Activated naive CD4-positive, alpha-beta T cell treated with Interleukin-2 at 50 U/mL for 16 hours (primary cell): Measurements from ENCODE around the gene FAM234A.
A peak's percentile ranks its signal among the peaks of the same experiment; 100 is the strongest.
"Not testable (repeated sequence)": the region's sequence is repeated elsewhere in the genome, so short reads cannot be mapped to it uniquely, and the experiment has no call there.

ENCODE experiments used
- DNase-seq: peaks from one replicate; pipeline ENCODE4 v3.0.0-alpha.2; 2020

FAM234A gene

DNA sequence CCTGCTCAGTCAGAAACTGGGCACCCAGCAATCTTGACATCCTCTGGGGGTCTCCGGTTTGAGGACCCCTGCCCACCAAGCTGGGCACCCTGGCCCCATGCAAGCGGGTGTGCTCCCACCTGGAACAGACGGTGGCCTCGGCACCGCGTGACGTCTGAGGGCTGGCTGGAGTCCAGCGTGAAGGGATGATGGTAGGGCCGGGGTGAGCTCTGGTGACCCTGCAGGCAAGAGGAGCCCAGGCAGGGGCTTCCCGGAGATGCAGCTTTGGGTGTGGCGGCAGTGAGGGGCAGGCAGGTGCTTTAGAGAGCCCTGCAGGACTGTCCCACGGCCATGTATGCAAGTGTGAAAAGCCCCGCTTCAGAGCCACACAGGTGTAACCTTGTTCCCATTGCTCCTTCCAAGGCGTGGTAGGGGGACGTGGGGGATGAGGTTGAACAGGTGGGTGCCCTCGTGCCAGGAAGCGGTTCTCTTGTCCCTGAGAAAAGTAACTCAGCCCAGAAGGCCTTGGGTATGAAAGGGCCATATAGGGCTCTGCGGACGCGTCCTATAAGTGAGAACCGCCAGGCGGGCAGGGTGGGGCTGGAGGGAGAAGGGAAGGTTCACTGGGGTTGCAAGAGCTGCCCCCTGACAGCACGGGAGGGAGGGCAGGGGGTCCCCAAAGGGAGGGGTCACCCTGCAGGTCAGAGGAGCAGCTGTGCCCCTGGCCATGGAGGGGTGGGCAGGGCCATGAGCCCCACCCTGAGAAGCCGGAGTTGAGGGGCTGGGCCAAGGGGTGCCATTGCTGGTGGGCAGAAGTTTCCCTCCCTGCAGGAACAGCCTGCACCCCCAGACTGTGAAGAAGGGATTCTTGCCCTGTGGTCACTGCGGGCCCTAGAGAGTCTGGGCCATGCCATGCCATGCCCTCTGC is 31.9 kb downstream of the FAM234A start:
- DNase-seq = no peak

DNA sequence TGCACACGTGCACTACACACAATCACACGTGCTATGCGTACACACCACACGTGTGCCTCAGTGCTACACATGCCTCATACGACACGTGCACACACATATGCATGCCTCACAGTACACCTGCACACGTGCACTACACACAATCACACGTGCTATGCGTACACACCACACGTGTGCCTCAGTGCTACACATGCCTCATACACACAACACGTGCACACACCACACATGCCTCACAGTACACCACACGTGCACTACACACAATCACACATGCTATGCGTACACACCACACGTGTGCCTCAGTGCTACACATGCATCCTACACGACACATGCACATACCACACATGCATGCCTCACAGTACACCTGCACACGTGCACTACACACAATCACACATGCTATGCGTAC is 32.9 kb downstream of the FAM234A start:
- DNase-seq = not testable (repeated sequence)

GRCh38 chr16:268141-269053 is 33.8 kb downstream of the FAM234A start:
- no peak for DNase-seq

DNA sequence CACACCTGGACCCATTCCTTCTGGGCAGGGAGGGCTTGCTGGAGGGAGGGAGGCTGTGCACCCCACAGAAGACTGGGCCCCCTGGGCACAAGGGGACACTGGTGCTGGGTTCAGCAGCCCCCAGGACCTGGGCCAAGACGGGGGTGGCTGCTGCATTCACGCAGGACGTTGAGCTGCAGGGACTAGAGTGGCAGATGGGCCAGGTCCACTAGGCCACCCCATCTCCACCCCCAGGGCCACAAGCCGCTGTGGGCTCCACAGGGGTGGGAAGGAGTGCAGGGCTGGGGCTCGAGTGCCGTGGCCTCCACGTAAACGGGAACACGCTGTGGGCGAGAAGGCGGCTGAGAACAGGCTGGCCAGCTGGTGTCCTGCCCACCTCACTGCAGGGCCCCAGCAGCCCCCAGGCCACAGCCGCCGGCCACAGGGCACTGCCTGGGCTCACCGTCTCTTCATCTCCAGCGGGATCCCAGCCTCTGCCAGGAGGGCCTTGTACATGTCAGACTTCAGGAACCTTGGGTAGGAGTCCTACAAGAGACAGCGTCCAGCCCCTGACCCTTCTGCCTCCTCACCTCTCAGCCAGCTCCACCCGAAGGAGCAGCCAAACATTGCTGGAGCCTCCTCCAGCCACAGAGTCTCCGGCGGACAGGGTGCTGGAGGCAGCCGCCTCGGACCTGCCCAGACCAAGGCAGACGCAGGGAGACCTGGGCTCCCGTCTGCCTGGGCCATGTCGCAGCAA is 34.6 kb downstream of the FAM234A start:
- DNase-seq = no peak

- no peak for DNase-seq
Observed at GRCh38 chr16:270381-271255, 36.0 kb downstream of the FAM234A start.

GRCh38 chr16:272633-273546 is 38.3 kb downstream of the FAM234A start:
- no peak for DNase-seq

- DNase-seq = no peak
Observed at GRCh38 chr16:273547-274421, 39.2 kb downstream of the FAM234A start.

DNA sequence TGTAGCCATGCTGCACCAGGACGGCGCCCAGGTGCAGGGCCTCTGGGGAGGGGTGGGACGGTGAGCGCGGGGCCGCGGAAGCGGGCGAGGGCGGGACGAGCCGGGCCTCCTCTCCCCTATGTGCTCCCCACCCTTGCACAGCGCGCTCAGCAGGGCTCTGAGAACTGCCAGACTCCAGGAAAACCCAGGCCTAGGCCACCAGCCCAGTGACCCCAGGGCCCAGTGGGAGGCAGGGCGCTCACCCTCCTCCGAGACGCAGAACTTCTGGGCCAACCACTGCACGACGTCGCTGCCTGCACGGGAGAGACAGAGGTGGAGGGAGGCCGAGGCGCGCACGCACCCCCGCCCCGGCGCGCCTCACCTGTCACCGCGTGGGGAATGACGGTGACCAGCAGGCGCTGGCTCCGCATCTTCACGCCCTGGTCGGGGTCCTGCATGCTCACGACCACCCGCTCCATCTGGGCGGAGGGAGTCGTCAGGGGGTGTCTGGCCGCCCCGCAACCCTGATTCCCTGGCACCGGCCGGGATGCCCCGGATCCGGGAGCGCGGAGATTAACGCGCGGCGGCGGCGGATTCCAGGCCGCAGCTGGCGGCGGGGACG is 40.5 kb downstream of the FAM234A start:
- peak; percentile 11 for DNase-seq

DNA sequence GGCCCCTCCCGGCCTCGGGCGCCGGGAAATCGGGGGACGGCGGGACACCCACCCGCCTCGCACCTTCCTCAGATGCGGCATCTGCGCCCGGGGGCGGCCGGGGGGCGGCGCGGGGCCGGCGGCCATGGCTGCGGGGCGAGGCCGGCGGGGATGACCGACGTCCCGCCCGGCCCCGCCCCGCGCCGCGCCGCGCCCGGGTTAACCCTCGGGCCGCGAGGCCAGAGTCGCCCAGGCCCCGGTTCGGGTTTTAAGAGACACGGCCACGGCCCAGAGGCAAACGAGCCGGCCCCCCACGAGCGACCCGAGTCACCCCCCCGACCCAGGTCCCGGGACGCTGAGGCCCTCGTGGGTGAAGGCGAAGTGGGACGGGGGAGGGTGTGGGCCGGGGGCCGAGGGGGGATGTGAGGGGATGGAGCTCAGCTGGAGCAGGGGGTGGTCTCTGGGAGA is 41.2 kb downstream of the FAM234A start, which contains the start of gene RGS11:
Gene RGS11, minus strand, starts transcription at position 159 of the 447 bp plus-strand sequence. Its CDS starts 33 bp downstream, at position 126.
- no peak for DNase-seq

- DNase-seq = no peak
Observed at GRCh38 chr16:276426-277077, 41.9 kb downstream of the FAM234A start.

GRCh38 chr16:278863-279366 is 44.3 kb downstream of the FAM234A start:
- DNase-seq = peak; percentile 15

DNA sequence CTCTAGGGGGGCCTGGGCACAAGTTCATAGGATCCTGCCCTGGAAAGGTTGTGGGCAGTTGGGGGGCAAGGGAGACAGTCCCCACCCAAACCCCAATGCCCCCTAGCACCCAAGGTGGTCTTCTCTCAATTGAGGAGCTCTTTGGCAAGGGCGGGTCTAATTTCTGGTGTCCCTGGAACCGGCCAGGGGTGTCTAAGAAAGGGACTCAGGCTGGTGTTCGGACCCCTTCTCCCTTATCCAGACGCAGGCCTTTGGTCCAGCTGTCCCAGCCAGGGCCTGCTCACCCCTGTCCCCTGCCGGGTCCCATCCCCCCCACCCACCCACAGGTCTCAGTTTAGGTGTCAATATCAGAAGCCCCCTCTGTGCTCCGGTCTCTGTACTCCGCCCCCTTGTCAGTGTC is 44.9 kb downstream of the FAM234A start:
- no peak for DNase-seq

- no peak for DNase-seq
Observed at GRCh38 chr16:280005-280460, 45.4 kb downstream of the FAM234A start.

DNA sequence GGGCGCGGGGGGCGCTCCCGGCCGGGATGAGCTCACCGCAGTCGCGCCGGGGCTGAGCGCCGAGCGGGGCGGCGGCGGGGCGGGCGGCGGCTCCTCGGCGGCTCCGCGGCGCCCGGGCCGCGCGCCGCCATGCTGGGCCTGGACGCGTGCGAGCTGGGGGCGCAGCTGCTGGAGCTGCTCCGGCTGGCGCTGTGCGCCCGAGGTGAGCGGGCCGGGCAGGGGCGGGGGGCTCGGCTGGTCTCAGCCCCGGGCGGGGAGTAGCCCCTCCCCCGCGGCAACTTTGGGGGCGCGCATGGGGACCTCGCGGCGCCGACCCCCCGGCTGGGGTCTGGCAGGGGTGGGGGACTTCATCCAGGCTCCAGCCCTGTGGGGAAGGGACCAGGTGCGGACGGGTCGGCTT is 45.9 kb downstream of the FAM234A start, which contains the start of gene ARHGDIG:
Gene ARHGDIG, plus strand, starts transcription at position 40 of the 400 bp plus-strand sequence. Its CDS starts 90 bp downstream, at position 130.
- no peak for DNase-seq

GRCh38 chr16:280991-281659 is 46.5 kb downstream of the FAM234A start:
- DNase-seq = no peak

GRCh38 chr16:281660-282255 is 47.1 kb downstream of the FAM234A start:
- no peak for DNase-seq

DNA sequence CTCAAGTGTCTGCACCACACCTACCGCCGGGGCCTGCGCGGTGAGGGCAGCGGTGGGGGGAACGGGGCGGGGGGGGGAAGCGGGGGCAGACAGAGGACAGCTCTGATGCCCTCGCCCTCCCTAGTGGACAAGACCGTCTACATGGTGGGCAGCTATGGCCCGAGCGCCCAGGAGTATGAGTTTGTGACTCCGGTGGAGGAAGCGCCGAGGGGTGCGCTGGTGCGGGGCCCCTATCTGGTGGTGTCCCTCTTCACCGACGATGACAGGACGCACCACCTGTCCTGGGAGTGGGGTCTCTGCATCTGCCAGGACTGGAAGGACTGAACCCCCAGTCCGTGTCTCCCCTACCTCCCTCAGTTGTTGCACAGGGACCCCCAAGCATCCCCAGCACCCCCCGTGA is 47.9 kb downstream of the FAM234A start:
- no peak for DNase-seq
